Lower leg skin (tissue), 4 donors: ENCODE measurements around the gene ST8SIA4. TPM values are rescaled to one million over a fixed set of nuclear protein-coding genes. Genes with fewer than 3 reads are reported as not detected.

Source experiments
- DNase-seq, 2 donors: peaks; one replicate each; pipeline ENCODE4 v3.0.0-alpha.2; 2019; ENCODE audit warnings: low spot score in 2 of 2
- H3K4me3 ChIP-seq: fragments of 200-600 bp; sonication (generic); 2 replicates; pipeline ENCODE4 v1.5.1; 2017; ENCODE audit warnings: mild to moderate bottlenecking, low read depth; ENCODE audit not compliant: poor library complexity, severe bottlenecking
- CTCF ChIP-seq, 3 donors: fragments of 450-650 bp; IDR thresholded peaks; one replicate each; pipeline ENCODE4 v1.5.1; 2016; ENCODE audit warnings: antibody characterized with exemption in 3 of 3, mild to moderate bottlenecking in 3 of 3, moderate library complexity in 2 of 3
- POLR2A ChIP-seq, 2 donors: fragments of 450-650 bp; IDR thresholded peaks; one replicate each; pipeline ENCODE4 v1.6.1; 2016 to 2017; ENCODE audit warnings: antibody characterized with exemption in 2 of 2, mild to moderate bottlenecking in 1 of 2, moderate library complexity in 1 of 2
- WGBS, 2 donors: methylation state at CpG; one replicate each; pipeline ENCODE4 v1.1.5; 2018; 5-methylcytosine and 5-hydroxymethylcytosine counted together
- intact Hi-C: fragments of 100-400 bp; cut with DNase I; formaldehyde crosslinking; loops from one replicate; pipeline ENCODE4 v1.15.0; 2023; ENCODE audit warnings: low total_unique reads
- total RNA-seq, 4 donors: library from RNA; depleted of rRNA; stranded (reverse); fragments of >200 nt; gene quantifications; one replicate each; pipeline ENCODE4 v1.1.0, GENCODE V29; 2016

Gene ST8SIA4
- total RNA-seq, 4 donors from 2014 or later, result 0.68 to 1.3 (median 0.91) TPM

DNA sequence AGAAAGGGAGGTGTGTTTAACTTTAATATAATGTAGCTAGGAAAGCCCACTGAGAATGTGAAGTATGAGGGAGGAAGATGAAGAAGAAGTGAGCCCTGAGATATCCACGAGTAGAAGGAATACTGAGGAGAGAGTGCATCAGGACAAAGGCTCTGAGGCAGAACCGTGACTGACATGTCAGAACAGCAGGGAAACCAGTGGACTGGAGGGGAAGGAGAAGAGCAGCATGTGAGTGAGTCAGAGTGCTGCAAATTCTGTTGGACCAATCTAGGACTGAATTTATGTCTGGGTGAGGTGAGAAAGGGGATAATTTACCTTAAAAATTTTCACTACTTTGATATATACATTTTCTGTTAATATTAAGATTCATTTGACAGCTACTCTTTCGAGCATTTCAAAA is 110.3 kb downstream of the ST8SIA4 start:
- no peak for TF ChIP-seq POLR2A (IDR thresholded peaks at IDR 0.05)
- no peak for TF ChIP-seq CTCF (IDR thresholded peaks at IDR 0.05)
- no peak overlapping the region for H3K4me3 ChIP-seq
- DNase-seq, result no peak
- WGBS, 2 donors, result 63 to 67% methylated on average over 3 of the region's 3 CpGs
- intact Hi-C loops, result no loop called here

- TF ChIP-seq CTCF (IDR thresholded peaks at IDR 0.05), result no peak
- intact Hi-C loops, result no loop called here
- H3K4me3 ChIP-seq, result no peak overlapping the region
- DNase-seq, result no peak
- 86 to 93% methylated on average over 2 of the region's 2 CpGs for WGBS, 2 donors
Observed at GRCh38 chr5:100791391-100791790, 111.7 kb downstream of the ST8SIA4 start.

DNA sequence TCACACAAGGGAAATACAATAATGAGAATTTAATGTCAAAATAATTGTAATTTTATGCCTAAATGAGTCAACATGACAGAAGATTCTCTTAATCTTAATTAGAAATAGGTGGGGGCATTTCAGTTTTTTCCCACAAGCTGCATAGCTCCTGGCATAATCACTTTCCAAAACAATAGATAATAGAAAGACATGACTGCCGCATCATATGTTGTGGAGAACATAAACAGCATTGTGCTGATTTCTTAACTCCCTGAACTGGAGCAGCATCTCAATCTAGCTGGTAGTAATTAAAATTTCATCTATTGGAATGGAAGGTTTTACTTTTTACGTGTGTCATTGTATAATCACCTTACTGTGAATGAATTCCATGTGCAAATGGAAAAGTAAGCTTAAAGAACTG is 112.1 kb downstream of the ST8SIA4 start:
- TF ChIP-seq CTCF (IDR thresholded peaks at IDR 0.05) (no peak), POLR2A (IDR thresholded peaks at IDR 0.05) (no peak)
- DNase-seq, result no peak
- WGBS, 2 donors, result 53 to 64% methylated on average over 2 of the region's 2 CpGs
- intact Hi-C loops, result no loop called here
- no peak overlapping the region for H3K4me3 ChIP-seq

- TF ChIP-seq POLR2A (IDR thresholded peaks at IDR 0.05) (no peak), CTCF (IDR thresholded peaks at IDR 0.05) (no peak)
- intact Hi-C loops, result no loop called here
- no peak for DNase-seq
- WGBS, 2 donors, result 54 to 63% methylated on average over 4 of the region's 4 CpGs
- no peak overlapping the region for H3K4me3 ChIP-seq
Observed at GRCh38 chr5:100790170-100790665, 112.9 kb downstream of the ST8SIA4 start.

DNA sequence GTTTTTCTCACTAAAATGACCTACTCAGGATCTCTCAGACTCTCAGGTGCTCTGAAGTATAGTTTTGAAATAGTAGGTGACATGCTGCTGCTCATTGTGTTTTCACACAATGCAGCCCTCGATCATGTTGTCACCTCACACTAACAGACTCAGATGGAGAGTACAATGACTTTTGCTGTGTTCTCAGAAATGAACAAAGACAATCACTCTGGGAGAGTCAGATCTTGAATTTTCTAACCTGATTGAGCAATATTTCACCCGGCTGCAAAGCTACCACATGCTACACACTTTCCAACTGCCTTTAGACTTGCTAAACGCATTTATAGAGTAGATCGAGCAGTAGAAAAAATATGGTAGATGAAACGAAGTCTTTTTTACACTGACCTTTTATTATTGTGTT is 113.4 kb downstream of the ST8SIA4 start:
- H3K4me3 ChIP-seq, result no peak overlapping the region
- WGBS, 2 donors, result 75 to 78% methylated on average over 5 of the region's 5 CpGs
- TF ChIP-seq POLR2A (IDR thresholded peaks at IDR 0.05) (no peak), CTCF (IDR thresholded peaks at IDR 0.05) (no peak)
- no peak for DNase-seq
- intact Hi-C loops, result no loop called here

- no peak for DNase-seq
- intact Hi-C loops, result no loop called here
- WGBS, 2 donors, result 88 to 89% methylated on average over 2 of the region's 2 CpGs
- H3K4me3 ChIP-seq, result no peak overlapping the region
- TF ChIP-seq CTCF (IDR thresholded peaks at IDR 0.05) (no peak), POLR2A (IDR thresholded peaks at IDR 0.05) (no peak)
Observed at GRCh38 chr5:100788417-100788816, 114.7 kb downstream of the ST8SIA4 start.
